ENCODE measurements around the gene KRTAP20-1.

The KRTAP20-1 gene

DNA sequence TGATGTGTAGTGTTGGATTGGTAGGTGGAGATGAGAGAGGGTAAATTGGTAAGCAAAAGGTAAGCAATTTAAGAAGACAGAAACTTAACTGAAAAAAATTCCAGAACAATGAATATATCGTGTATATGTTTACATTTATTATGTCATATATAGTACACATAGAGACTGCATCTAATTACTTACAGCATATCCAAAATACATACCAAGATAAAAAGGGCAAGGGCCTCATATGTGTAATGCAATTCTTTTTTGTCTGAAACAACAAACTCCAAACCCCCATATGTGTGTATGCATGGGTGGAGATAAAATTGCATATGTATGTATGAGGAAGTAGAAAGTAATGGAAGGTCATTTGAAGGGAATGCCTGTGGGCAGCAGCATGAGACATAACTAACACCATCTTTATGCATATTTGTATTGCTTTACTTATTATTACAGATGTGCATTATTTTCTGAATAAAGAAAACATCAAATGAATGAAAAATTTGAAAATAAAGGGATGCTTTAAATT lies 30.7 kb downstream of the KRTAP20-1 start:
- DNase-seq (ENCODE audit: low read depth, low spot score), result no peak

DNA sequence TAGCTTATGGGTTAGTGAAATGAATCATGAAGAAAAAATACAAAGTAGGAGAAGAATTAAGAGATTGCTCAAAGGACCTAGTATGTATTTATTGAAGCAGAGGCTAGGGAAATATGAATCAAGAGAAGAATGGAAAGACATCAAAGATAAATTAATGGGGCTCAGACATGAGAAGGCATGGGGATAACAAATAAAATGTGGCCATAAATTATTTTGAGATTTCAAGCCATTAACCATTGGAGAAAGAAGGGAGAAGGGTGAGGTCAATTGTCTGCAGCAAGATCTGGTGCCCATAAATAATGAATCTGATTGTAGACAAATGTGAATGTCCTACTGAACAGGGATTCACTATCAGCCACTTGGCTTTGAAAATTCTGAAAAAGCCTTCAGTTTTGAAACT lies 36.7 kb downstream of the KRTAP20-1 start:
- DNase-seq (ENCODE audit: low read depth, low spot score), result no peak

Measured in activated naive CD8-positive, alpha-beta T cell treated with anti-CD3 and anti-CD28 coated beads, Interleukin-2, amount 50 U/mL, for 16 hours (primary cell).